HG02610 (cell line): Measurements from ENCODE around the gene CYTIP.

Experiments
- ATAC-seq: cut with Tn5 transposase; IDR thresholded peaks from one replicate; pipeline ENCODE4 v1.9.1; 2021; ENCODE audit warnings: mild to moderate bottlenecking, moderate library complexity; ENCODE audit not compliant: unreplicated experiment

Gene CYTIP

DNA sequence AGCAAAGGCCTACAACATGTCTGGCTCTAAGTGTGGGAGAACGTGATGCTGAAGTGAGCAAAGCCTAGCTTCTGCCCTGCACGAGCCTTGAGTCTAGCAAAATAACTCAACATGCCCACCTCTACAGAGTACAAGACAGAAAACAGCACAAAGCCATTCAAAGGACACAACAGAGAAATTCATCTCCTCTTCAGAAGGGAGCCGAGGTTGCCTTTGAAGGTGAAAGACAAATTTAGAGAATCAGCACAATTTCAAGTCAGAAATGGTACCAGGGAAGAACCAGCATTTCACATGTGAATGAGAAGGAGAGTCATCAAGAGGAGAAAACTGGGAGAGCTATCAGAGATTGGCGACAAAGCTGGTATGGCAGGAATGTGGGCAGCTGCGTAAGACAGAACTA is 21.7 kb upstream of the CYTIP start:
- ATAC-seq, result no peak

DNA sequence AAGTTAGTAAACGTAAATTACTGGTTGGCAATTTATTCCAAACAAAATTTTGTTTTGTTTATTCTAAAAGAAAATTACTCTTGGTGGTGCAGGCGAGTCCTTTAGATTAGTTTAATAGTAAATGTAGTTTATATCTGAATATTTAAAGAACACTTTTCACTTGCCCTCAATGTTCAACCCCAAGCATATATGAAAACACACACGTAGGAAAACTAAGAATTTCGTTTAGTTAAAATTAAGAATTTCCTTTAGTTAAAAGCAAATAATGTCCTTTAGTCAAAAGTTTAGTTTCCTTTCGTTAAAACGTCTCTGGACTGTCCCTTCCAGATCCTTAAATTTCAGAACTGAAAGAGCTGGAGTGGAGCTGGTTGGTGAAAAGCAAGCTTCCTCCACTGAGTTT is 19.1 kb upstream of the CYTIP start:
- no peak for ATAC-seq

- no peak for ATAC-seq
Measured at GRCh38 chr2:157460897-157461296, 17.0 kb upstream of the CYTIP start.

- no peak for ATAC-seq
Measured at GRCh38 chr2:157460384-157460837, 16.5 kb upstream of the CYTIP start.

DNA sequence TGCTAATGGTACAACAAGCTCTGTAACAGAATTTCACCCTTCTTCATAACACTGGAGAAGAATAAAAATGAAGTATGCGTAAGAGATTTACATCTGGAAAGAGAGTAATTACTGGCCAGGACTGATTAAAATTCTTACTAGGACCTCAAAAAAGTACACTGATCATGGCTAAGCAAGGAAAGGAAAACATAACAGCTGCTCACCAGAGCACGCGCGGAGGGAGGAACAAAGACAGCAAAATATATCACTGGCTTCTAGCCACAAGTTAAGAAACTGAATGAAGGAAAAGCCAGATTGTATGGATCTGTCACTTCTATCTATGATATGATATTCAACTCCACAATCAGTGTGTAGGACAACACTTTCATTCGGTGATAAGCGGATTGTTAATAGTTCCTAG is 15.6 kb upstream of the CYTIP start:
- no peak for ATAC-seq

DNA sequence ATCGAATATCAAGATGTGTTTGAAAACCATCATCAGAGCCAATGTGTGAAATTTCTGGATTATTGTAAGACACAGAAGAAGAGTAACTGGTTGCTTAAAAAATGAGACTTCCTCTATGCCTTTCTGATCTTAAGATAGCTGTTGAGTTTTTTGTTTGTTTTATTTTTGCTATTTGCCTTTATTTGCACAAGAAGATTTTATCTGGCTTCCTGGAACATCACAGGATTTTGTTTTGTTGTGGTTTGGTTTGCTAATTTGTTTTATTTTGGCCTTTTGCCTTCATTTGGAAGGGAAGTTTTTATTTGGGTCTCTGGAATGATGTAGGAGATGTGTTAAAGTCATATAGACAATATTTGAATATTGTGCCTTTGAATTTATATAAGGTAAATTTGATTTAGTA is 3.9 kb upstream of the CYTIP start:
- ATAC-seq, result no peak

DNA sequence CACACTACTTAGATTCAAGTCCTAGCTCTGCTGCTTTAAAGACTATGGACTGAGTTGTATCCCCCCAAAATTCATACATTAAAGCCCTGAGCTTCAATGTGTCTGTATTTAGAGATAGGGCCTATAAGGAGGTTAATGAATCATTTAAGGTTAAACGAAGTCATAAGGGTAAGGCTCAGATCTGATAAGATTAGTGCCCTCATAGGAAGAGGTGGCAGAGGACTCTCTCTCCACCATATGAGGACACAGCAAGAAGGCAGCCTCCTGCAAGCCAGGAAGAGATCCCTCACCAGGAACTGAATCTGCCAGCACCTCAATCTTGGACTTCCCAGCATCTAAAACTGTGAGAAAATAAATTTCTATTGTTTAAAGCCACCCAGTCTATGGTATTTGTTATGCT is 3.1 kb upstream of the CYTIP start:
- no peak for ATAC-seq

GRCh38 chr2:157444641-157445040 is 752 bp upstream of the CYTIP start:
- peak; percentile 29 for ATAC-seq

DNA sequence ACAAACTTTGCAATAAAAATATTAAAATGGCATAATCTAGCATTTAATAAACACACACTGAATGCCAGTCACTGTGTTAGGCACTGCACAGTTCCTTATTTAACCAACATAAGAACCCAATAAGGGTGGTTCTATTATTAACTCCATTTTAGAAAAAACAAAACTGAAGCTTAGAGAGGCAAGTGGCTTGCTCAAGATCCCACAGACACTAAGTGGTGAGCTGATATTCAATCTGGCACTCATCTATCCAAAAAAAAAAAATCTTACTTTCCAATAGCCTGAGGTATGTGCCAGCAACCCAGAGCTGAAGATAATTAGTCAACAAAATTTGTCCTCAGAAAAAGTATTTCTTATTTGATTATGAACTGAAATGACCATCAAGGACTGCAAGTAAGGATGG is 799 bp downstream of the CYTIP start:
- no peak for ATAC-seq

GRCh38 chr2:157442636-157443035 is 1.3 kb downstream of the CYTIP start:
- ATAC-seq, result no peak

GRCh38 chr2:157442191-157442590 is 1.7 kb downstream of the CYTIP start:
- no peak for ATAC-seq

GRCh38 chr2:157441072-157441454 is 2.8 kb downstream of the CYTIP start:
- peak; percentile 33 for ATAC-seq

DNA sequence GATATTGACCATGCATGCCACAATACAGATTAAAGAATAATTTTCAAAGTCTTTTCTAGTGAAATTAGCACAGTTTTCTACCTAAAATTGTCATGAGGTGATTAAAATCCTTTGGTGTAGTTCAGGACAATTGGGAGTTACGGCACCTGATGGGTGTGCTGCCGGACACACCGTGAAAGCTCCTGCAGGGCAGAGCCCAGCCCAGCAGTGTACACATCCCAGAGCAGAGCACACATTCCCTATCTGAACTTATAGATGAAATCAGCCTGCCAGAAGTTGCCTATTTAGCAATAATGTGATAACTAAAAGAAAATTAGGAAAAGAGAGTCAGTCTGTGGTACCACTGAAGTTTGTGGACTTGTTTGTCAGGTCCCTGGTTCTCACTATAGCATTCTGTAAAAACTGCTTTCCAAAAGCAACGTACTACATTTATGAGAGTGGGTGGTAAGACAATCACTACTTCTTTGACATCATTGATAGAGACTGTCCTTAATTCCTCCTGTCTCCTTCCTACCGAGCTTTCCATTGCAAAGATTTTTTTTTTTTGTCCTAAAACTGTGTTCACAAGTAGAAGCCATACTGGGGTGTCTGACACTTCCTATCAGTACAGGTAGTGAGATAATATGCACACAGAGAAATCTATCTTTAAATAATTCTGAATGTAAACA is 3.4 kb downstream of the CYTIP start:
- ATAC-seq, result no peak

DNA sequence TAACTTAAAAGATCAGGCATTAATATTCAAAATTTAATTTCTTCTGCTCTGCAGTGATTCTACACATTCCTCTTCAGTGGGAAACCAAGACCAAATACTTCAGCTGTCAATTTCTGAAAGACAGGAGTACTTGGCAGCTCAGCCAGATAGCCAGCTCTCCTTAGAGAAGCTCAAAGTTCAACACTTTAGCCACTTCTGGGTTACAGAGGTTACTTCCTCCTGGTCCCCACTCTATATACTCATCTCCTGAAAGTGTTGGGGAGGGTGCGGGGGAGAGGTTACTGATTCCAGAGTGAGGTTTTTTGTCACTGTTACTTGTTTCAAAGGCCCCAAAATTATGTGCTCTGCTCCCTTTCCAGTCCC is 4.1 kb downstream of the CYTIP start:
- ATAC-seq, result peak; percentile 37

DNA sequence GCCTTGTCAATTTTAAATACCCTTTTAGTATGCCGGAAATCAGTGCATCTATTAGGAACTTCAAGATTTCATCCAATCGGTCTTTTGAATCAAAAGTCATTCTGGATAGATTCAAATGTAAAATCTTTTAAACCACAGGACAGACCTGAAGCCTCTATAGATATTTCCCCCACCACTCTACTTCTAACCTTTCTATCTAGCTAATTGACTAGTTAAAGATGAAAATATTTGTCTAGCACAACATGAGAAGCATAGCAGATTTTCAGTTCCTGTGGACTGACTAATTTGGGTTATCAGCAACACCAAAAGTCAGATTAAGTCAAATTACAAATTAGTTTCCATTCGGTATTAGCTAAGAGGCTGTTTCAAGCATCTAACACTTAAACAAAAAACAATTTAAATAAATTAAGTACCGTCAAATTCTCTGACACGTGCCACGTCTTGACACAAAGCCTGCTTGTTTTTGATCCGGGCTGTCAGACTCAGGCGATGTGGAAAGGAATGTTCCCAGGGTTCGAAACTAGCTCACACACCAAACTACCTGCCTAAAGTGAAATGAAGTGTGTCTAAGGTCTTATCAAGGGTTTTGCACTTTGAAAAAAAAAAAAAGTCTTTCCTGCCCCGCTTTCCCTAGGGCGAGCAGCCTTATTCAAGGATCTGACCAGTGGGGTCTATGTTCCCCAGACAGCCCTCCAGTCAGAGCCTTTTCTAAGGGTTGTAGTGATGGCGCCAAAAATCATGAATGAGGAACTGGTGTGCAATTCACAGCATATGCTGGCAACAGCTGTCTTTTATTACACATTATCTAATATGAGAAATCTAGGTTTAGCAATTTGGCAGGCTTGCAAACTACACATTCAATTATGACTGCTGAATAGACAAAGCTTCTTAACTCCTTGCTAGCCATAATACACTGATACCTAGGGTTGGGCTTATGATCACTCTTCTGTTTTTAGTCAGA is 4.7 kb downstream of the CYTIP start:
- ATAC-seq, result peak; percentile 11

DNA sequence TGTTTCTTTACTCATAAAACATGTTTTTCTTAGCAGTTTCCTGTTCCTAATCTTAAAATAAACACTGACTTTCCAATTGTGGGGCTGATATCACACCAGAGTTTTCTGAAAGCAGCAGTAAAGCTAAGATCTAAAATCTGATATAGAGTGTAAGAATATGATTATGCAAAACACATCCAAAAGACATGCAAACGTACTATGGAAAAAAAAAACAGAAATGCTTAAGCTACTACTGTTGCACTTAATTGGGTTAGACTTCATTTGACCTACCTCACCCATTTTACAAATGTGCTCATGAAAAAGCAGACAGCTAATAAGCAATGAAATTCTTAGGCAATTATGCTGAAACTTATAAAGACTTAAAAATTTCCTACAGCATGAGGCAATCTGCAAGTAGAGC is 10.5 kb downstream of the CYTIP start:
- no peak for ATAC-seq

DNA sequence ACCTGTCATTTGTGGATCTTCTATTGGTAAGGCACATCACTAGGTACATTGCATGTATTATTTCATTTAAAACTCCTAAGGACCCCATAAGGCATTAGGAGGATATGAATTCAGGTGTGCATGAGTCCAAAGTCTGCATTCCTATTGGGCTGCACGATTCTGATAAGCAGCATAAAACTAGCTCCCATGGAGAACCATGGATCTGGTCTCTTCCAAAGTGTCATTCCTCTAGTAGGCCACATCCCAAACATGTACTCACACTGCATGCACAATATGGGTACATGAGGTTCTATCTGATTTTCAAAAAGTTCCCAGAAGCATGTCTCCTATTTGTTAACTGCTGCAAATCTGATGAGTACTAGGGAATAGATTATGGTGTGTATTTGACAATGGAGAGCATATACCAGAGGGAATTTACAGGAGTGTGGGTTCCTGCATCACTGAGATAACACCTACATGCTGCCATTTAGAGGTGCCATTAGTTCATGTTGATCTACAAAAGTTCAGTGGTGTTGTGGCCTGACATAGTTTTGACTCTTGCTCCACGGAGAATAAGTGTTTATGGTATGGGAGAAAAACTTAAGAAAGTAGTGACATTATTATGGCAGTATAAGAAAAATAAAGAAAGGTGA is 11.3 kb downstream of the CYTIP start:
- no peak for ATAC-seq

GRCh38 chr2:157431176-157431575 is 12.7 kb downstream of the CYTIP start:
- ATAC-seq, result no peak

DNA sequence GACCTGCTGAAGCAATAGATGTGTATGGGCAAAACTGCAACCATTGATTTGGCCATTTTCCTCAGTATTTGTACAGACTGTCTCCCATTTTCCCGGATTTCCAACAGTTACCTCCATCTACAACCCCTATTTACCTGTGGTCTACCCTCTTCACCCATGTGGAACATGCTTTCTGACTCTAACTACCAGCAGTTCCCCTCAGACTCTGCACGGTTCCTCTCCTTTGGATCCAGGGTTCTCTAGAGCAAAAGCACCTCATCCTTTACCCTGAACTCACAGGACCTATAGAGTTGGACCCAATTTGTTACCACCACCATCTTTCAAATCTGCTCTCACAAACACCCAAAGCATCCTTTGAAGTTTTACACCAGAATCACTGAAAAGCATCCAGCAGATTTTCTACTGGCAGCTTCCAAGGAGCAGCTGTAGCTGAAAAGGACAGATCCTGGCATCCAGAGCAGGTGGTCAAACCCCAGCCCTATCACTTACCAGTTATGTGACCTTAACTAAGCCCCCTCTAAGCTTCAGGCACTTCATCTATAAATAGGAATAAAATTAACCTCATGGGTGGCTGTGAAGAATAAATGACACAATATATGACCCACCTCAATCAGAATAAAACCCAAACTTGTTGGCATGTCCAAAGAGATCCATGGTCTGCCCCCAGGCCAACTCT is 15.3 kb downstream of the CYTIP start:
- no peak for ATAC-seq

GRCh38 chr2:157427922-157428303 is 16.0 kb downstream of the CYTIP start:
- ATAC-seq, result no peak
